ENCODE data around the gene RPSA.
A peak's percentile ranks its signal among the peaks of the same experiment; 100 is the strongest.

The RPSA gene

GRCh38 chr3:39386318-39386717 is 20.2 kb upstream of the RPSA start:
- peak overlapping the region; percentile 91 for H3K4me2 ChIP-seq (ENCODE audit: insufficient read depth, low read length)
- H2AFZ ChIP-seq (ENCODE audit: low read depth, low read length), result no peak overlapping the region
- H3K9ac ChIP-seq (ENCODE audit: low read depth, low read length), result no peak overlapping the region
- no peak for DNase-seq
- peak overlapping the region in 1 of 2 experiments; percentile 30; a peak in 2 of 4 replicates for H3K4me3 ChIP-seq (ENCODE audit: low read depth in 1 of 2, low read length in 2 of 2)
- no peak for ATAC-seq (ENCODE audit: insufficient read depth, low read depth)
- peak overlapping the region; percentile 10 for H3K27ac ChIP-seq (ENCODE audit: low read length)
- H3K27me3 ChIP-seq (ENCODE audit: insufficient read depth, low read length, poor library complexity), result no peaks in the 10 kb centered on the region
- no peaks in the 10 kb centered on the region for H3K9me3 ChIP-seq (ENCODE audit: insufficient read depth, low read length, severe bottlenecking)
- peaks cover 55% of the 10 kb centered on the region for H3K36me3 ChIP-seq (ENCODE audit: insufficient read depth, low read length)
- H3K79me2 ChIP-seq (ENCODE audit: insufficient read depth, low read length), result peaks cover 92% of the 10 kb centered on the region
- H4K20me1 ChIP-seq (ENCODE audit: insufficient read depth, low read length), result peaks cover 71% of the 10 kb centered on the region
- H3K4me1 ChIP-seq (ENCODE audit: insufficient read depth, low read length), result peaks cover 55% of the 10 kb centered on the region
- TF ChIP-seq EZH2 (IDR thresholded peaks at IDR 0.05; ENCODE audit: borderline replicate concordance, low read depth, low read length, severe bottlenecking) (no peak), CTCF (IDR thresholded peaks at IDR 0.05; ENCODE audit: borderline replicate concordance, extremely low read depth, low read length, poor library complexity, severe bottlenecking) (no peak)

- H3K27ac ChIP-seq (ENCODE audit: low read length), result peak overlapping the region; percentile 36; the same call in 1 of the 2 replicates
- peaks cover 65% of the 10 kb centered on the region for H3K36me3 ChIP-seq (ENCODE audit: insufficient read depth, low read length)
- 0 out of 2 replicates have a peak overlapping the region, but pooled peaks have one; percentile 0 for H3K9ac ChIP-seq (ENCODE audit: low read depth, low read length)
- H3K4me3 ChIP-seq (ENCODE audit: low read depth in 1 of 2, low read length in 2 of 2), result peak overlapping the region in 1 of 2 experiments; percentile 30; a peak in 1 of 4 replicates
- peak overlapping the region; percentile 91; the same call in 1 of the 2 replicates for H3K4me2 ChIP-seq (ENCODE audit: insufficient read depth, low read length)
- TF ChIP-seq CTCF (IDR thresholded peaks at IDR 0.05; ENCODE audit: borderline replicate concordance, extremely low read depth, low read length, poor library complexity, severe bottlenecking) (no peak), EZH2 (IDR thresholded peaks at IDR 0.05; ENCODE audit: borderline replicate concordance, low read depth, low read length, severe bottlenecking) (no peak)
- H3K4me1 ChIP-seq (ENCODE audit: insufficient read depth, low read length), result peaks cover 44% of the 10 kb centered on the region
- no peaks in the 10 kb centered on the region for H3K27me3 ChIP-seq (ENCODE audit: insufficient read depth, low read length, poor library complexity)
- peaks cover 77% of the 10 kb centered on the region for H4K20me1 ChIP-seq (ENCODE audit: insufficient read depth, low read length)
- DNase-seq, result no peak
- peaks cover 98% of the 10 kb centered on the region for H3K79me2 ChIP-seq (ENCODE audit: insufficient read depth, low read length)
- ATAC-seq (ENCODE audit: insufficient read depth, low read depth), result no peak
- no peaks in the 10 kb centered on the region for H3K9me3 ChIP-seq (ENCODE audit: insufficient read depth, low read length, severe bottlenecking)
- H2AFZ ChIP-seq (ENCODE audit: low read depth, low read length), result no peak overlapping the region
Observed at GRCh38 chr3:39387411-39387975, 19.0 kb upstream of the RPSA start.

- no peak overlapping the region; a peak in 1 of 4 replicates for H3K4me3 ChIP-seq (ENCODE audit: low read depth in 1 of 2, low read length in 2 of 2)
- H3K4me1 ChIP-seq (ENCODE audit: insufficient read depth, low read length), result peaks cover 40% of the 10 kb centered on the region
- H4K20me1 ChIP-seq (ENCODE audit: insufficient read depth, low read length), result peaks cover 77% of the 10 kb centered on the region
- ATAC-seq (ENCODE audit: insufficient read depth, low read depth) (no peak), DNase-seq (no peak)
- no peaks in the 10 kb centered on the region for H3K27me3 ChIP-seq (ENCODE audit: insufficient read depth, low read length, poor library complexity)
- H2AFZ ChIP-seq (ENCODE audit: low read depth, low read length), result no peak overlapping the region
- H3K79me2 ChIP-seq (ENCODE audit: insufficient read depth, low read length), result peaks cover 93% of the 10 kb centered on the region
- H3K36me3 ChIP-seq (ENCODE audit: insufficient read depth, low read length), result peaks cover 72% of the 10 kb centered on the region
- no peaks in the 10 kb centered on the region for H3K9me3 ChIP-seq (ENCODE audit: insufficient read depth, low read length, severe bottlenecking)
- H3K9ac ChIP-seq (ENCODE audit: low read depth, low read length), result 0 out of 2 replicates have a peak overlapping the region, but pooled peaks have one; percentile 0
- no peak for TF ChIP-seq CTCF (IDR thresholded peaks at IDR 0.05; ENCODE audit: borderline replicate concordance, extremely low read depth, low read length, poor library complexity, severe bottlenecking)
- no peak for TF ChIP-seq EZH2 (IDR thresholded peaks at IDR 0.05; ENCODE audit: borderline replicate concordance, low read depth, low read length, severe bottlenecking)
- H3K27ac ChIP-seq (ENCODE audit: low read length), result 0 out of 2 replicates have a peak overlapping the region, but pooled peaks have one; percentile 14
- H3K4me2 ChIP-seq (ENCODE audit: insufficient read depth, low read length), result peak overlapping the region; percentile 91; the same call in 1 of the 2 replicates
Observed at GRCh38 chr3:39388153-39388552, 18.4 kb upstream of the RPSA start.
